K562 (cell line): ENCODE data around the gene TRIO. TPM values are rescaled to one million over a fixed set of nuclear protein-coding genes. Genes with fewer than 3 reads are reported as not detected.

Source experiments
- ATAC-seq: fragments of 200-7000 bp; cut with Tn5 transposase; 3 replicates; pipeline ENCODE4 v1.9.1; 2020; ENCODE audit warnings: moderate library complexity
- BruUV-seq: library from RNA; stranded (reverse); fragments of 400-500 nt; replicated peaks from 2 replicates; lab custom pipeline; 2021; lab: Mats Ljungman, UMichigan
- CTCF ChIA-PET: fragments of 300-600 bp; formaldehyde crosslinking; extraction: SDS; loops from one replicate; lab custom pipeline; 2021; ENCODE audit warnings: low intra/inter-chr PET ratio; lab: Yijun Ruan, JAX
- POLR2A ChIA-PET: fragments of 300-600, 350-650 bp; sonication (Branson Sonifier 250); formaldehyde crosslinking; extraction: SDS; loops from one replicate; lab custom pipeline; 2021; ENCODE audit warnings: antibody characterized with exemption, inconsistent platforms; lab: Yijun Ruan, JAX
- DNase-seq, 4 experiments: peaks; one replicate each; pipeline versions ENCODE4 v3.0.0 to v3.0.0-alpha.2; 2011 to 2018; ENCODE audit warnings: low spot score in 3 of 4, mixed read lengths in 3 of 4; ENCODE audit errors: extremely low read depth in 1 of 4
- FAIRE-seq: peaks from 2 replicates; lab custom pipeline; 2011; peaks lifted over from hg19 to GRCh38; lab: Jason Lieb, UNC
- H2AFZ ChIP-seq: 2 replicates; pipeline ENCODE4 v1.6.0; 2011; ENCODE audit warnings: low read depth, low read length, control low read depth, inconsistent platforms
- H3K27ac ChIP-seq: fragments of 200-600 bp; 3 replicates; pipeline ENCODE4 v1.8.0; 2011; ENCODE audit warnings: low read depth, mild to moderate bottlenecking, control low read depth, inconsistent platforms, low read length, moderate library complexity, mixed read lengths; ENCODE audit errors: extremely low read depth
- H3K27me3 ChIP-seq, 2 experiments: fragments of 300-600 bp in 1 of 2; 2 replicates in 1 of 2; 3 replicates in 1 of 2; pipeline versions ENCODE4 v1.6.0 to v1.8.0; 2011; ENCODE audit warnings: inconsistent platforms in 2 of 2, low read length in 2 of 2, mild to moderate bottlenecking in 1 of 2, mixed read lengths in 1 of 2, moderate library complexity in 1 of 2; ENCODE audit not compliant: control insufficient read depth in 2 of 2, insufficient read depth in 2 of 2
- H3K36me3 ChIP-seq: fragments of 300-600 bp; 3 replicates; pipeline ENCODE4 v1.8.0; 2011; ENCODE audit warnings: mild to moderate bottlenecking, low read length, inconsistent platforms; ENCODE audit not compliant: control insufficient read depth, insufficient read depth
- H3K4me1 ChIP-seq, 2 experiments: fragments of 200-600 bp in 1 of 2; replicated peaks in 1 of 2; 2 replicates in 1 of 2; 3 replicates in 1 of 2; pipeline versions ENCODE4 v1.5.1 to v1.8.0; 2011; ENCODE audit warnings: inconsistent platforms in 2 of 2, low read length in 2 of 2, mild to moderate bottlenecking in 1 of 2, mixed read lengths in 1 of 2, moderate library complexity in 1 of 2; ENCODE audit not compliant: control insufficient read depth in 2 of 2, insufficient read depth in 2 of 2
- H3K4me2 ChIP-seq: 2 replicates; pipeline ENCODE4 v1.6.1; 2011; ENCODE audit warnings: low read length, control low read depth, inconsistent platforms, mixed read lengths; ENCODE audit not compliant: insufficient read depth
- H3K4me3 ChIP-seq: fragments of 200-600 bp; sonication (generic), shearing (Covaris generic); 2 replicates; pipeline ENCODE4 v1.5.1; 2016; ENCODE audit warnings: control low read depth, inconsistent platforms
- H3K79me2 ChIP-seq: fragments of 200-600 bp; 3 replicates; pipeline ENCODE4 v1.8.0; 2011; ENCODE audit warnings: low read length, inconsistent platforms; ENCODE audit not compliant: control insufficient read depth, insufficient read depth
- H3K9ac ChIP-seq, 2 experiments: 2 replicates each; pipeline versions ENCODE4 v1.6.0 to v1.6.1; 2011; ENCODE audit warnings: low read depth in 2 of 2, low read length in 2 of 2, control low read depth in 1 of 2, inconsistent platforms in 1 of 2, mild to moderate bottlenecking in 1 of 2, mixed read lengths in 1 of 2; ENCODE audit not compliant: insufficient read depth in 1 of 2
- H3K9me1 ChIP-seq: one replicate; pipeline ENCODE4 v1.6.0; 2011; ENCODE audit warnings: inconsistent platforms, mild to moderate bottlenecking, low read length, moderate library complexity; ENCODE audit not compliant: control insufficient read depth, insufficient read depth
- H3K9me3 ChIP-seq: replicated peaks from 2 replicates; pipeline ENCODE4 v1.5.1; 2011; ENCODE audit warnings: low read depth, low read length, inconsistent platforms; ENCODE audit not compliant: control insufficient read depth, insufficient read depth
- H4K20me1 ChIP-seq: replicated peaks from 2 replicates; pipeline ENCODE4 v1.6.1; 2011; ENCODE audit warnings: low read length, inconsistent platforms, mixed read lengths; ENCODE audit not compliant: control insufficient read depth, insufficient read depth
- CBX2 ChIP-seq: fragments of 200-600 bp; sonication (generic); IDR thresholded peaks from one replicate; pipeline ENCODE4 v1.6.1; 2012; ENCODE audit warnings: mild to moderate bottlenecking, low read length, inconsistent platforms; ENCODE audit not compliant: insufficient read depth, poor library complexity, severe bottlenecking
- CREBBP ChIP-seq: IDR thresholded peaks from one replicate; pipeline ENCODE4 v1.6.1; 2012; ENCODE audit warnings: low read depth, mild to moderate bottlenecking, control low read depth, inconsistent platforms, low read length
- HDAC6 ChIP-seq: IDR thresholded peaks from 2 replicates; pipeline ENCODE4 v1.6.1; 2012; ENCODE audit warnings: low read depth, mild to moderate bottlenecking, control low read depth, inconsistent platforms, low read length, moderate library complexity
- HMG20A ChIP-seq: fragments of 450-650 bp; formaldehyde crosslinking; conservative IDR thresholded peaks from 2 replicates; pipeline ENCODE4 v1.4.0; 2020; ENCODE audit warnings: mild to moderate bottlenecking, mixed read lengths
- PTRF ChIP-seq: fragments of 450-650 bp; IDR thresholded peaks from 2 replicates; pipeline ENCODE4 v1.6.1; 2016; ENCODE audit warnings: mild to moderate bottlenecking, missing genetic modification characterization, missing compliant biosample characterization
- RFX1 ChIP-seq: fragments of 450-650 bp; IDR thresholded peaks from 2 replicates; pipeline ENCODE4 v1.6.1; 2016; ENCODE audit warnings: mild to moderate bottlenecking, moderate library complexity
- RUNX1 ChIP-seq: sonication (generic); IDR thresholded peaks from 2 replicates; pipeline ENCODE4 v1.6.1; 2016; ENCODE audit warnings: antibody characterized with exemption, low read depth
- U2AF2 ChIP-seq: fragments of 200-400 bp; formaldehyde crosslinking; optimal IDR thresholded peaks from 2 replicates; pipeline ENCODE3; 2017; ENCODE audit warnings: low read depth, mild to moderate bottlenecking, low read length
- ZC3H11A ChIP-seq: IDR thresholded peaks from 2 replicates; pipeline ENCODE4 v1.6.1; 2012; ENCODE audit warnings: low read depth, low read length, improper control_type of control experiment
- ZNF3 ChIP-seq: fragments of 250-450 bp; sonication (Bioruptor Pico); IDR thresholded peaks from 2 replicates; pipeline ENCODE4 v1.5.0; 2021; ENCODE audit warnings: mild to moderate bottlenecking, moderate library complexity
- ZNF324 ChIP-seq: fragments of 250-450 bp; sonication (Bioruptor Pico); IDR thresholded peaks from 2 replicates; pipeline ENCODE4 v1.4.0; 2020; ENCODE audit warnings: mild to moderate bottlenecking
- ZNF395 ChIP-seq: fragments of 200-800 bp; sonication (Bioruptor generic); IDR thresholded peaks from 2 replicates; pipeline ENCODE4 v1.6.1; 2017; ENCODE audit warnings: missing genetic modification characterization, missing compliant biosample characterization
- ZNF445 ChIP-seq: fragments of 250-450 bp; sonication (Bioruptor Pico); IDR thresholded peaks from 2 replicates; pipeline ENCODE4 v1.4.0; 2020; ENCODE audit warnings: low read depth, mild to moderate bottlenecking, moderate library complexity
- WGBS: fragments of 100-300 bp; shearing (Covaris generic); methylation state at CpG from one replicate; pipeline ENCODE4 v1.1.6; 2016; ENCODE audit warnings: low coverage, mixed read lengths; ENCODE audit not compliant: insufficient coverage; ENCODE audit errors: missing lambda C conversion rate; 5-methylcytosine and 5-hydroxymethylcytosine counted together
- in situ Hi-C: fragments of 300-500 bp; cut with MboI; formaldehyde crosslinking; loops from 4 replicates; pipeline ENCODE4 v1.15.0; 2018; ENCODE audit warnings: inconsistent platforms, mixed read lengths
- intact Hi-C: fragments of 100-400 bp; cut with micrococcal nuclease; formaldehyde crosslinking; loops from 2 replicates; pipeline ENCODE4 v1.14.2; 2022
- polyA plus RNA-seq, 8 experiments: library from polyadenylated mRNA; depleted of rRNA in 4 of 8; stranded (reverse) in 5 of 8; unstranded in 3 of 8; fragments of >200 nt; fragmentation: Nextera tagmentation in 2 of 8; fragmentation: Illumina TruSeq in 1 of 8; extraction: Ambion mirVana in 2 of 8; extraction: Trizol in 1 of 8; gene quantifications; 2 replicates each; pipeline versions ENCODE4 v1.2.1 to v1.2.3, GENCODE V29; 2011 to 2014; ENCODE audit warnings: inconsistent platforms in 1 of 8, missing spikeins in 1 of 8
- total RNA-seq, 7 experiments: library from RNA; depleted of rRNA in 6 of 7; stranded (reverse); fragments of >200 nt in 6 of 7; fragmentation: Illumina TruSeq in 2 of 7; extraction: Trizol in 2 of 7; gene quantifications; 2 replicates each; pipeline versions ENCODE4 v1.2.1 to v1.2.3, GENCODE V29; 2011 to 2021; ENCODE audit warnings: low replicate concordance in 1 of 7
- TF ChIP-seq, protein P1 (sequence below): sonication (generic); formaldehyde crosslinking; IDR thresholded peaks from 2 replicates; pipeline ENCODE4 v1.8.0; 2022; ENCODE audit warnings: mild to moderate bottlenecking, missing genetic modification reagents, borderline replicate concordance

TRIO gene
- total and polyA plus RNA-seq, 9 of the 15 experiments (the other 6 are each of a cell fraction or from before 2014, with no cell fraction given): 0.24 to 5.0 (median 1.1) TPM

DNA sequence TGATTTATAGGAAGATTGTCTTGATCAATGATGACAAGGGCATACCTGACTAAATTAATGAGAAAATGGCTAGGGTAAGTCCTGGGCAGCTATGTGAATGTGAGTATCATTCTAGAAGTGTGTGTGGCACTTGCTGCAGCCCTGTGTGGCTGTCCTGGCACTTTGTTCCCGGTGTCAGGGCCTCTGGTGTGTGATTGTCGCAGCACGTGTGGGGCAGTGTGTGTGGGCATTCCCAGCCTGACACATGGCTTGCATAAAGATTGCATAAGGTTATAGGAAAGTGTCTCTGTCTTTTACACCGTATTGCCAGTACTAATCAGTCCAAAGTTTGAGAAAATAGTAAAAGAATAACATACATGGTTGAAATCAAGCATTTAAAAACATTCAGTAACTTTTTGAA is 74.4 kb downstream of the TRIO start:
- no TSS peak for BruUV-seq
- H3K4me2 ChIP-seq: no peak overlapping the region
- no peaks in the 10 kb centered on the region for H4K20me1 ChIP-seq
- H3K9me3 ChIP-seq: no peaks in the 10 kb centered on the region
- H3K79me2 ChIP-seq: no peaks in the 10 kb centered on the region
- intact Hi-C loops: no loop called here
- H3K27me3 ChIP-seq: peaks cover 17 to 20% of the 10 kb centered on the region in 2 experiments
- 0% methylated on average over 4 of the region's 4 CpGs for WGBS
- no peak for FAIRE-seq
- in situ Hi-C loops: no loop called here
- ChIA-PET POLR2A (no interaction called here), CTCF (no interaction called here)
- H3K36me3 ChIP-seq: no peaks in the 10 kb centered on the region
- TF ChIP-seq HDAC6 (no peak), ZNF395 (CRISPR knock-in tag) (no peak), RFX1 (no peak), PTRF (no peak), CBX2 (no peak), ZNF3 (no peak), ZNF324 (CRISPR knock-in tag) (no peak), U2AF2 (no peak), RUNX1 (no peak), CREBBP (no peak), ZNF445 (CRISPR knock-in tag) (no peak), ZC3H11A (no peak), HMG20A (CRISPR knock-in tag) (no peak)
- TF ChIP-seq, protein P1, sequence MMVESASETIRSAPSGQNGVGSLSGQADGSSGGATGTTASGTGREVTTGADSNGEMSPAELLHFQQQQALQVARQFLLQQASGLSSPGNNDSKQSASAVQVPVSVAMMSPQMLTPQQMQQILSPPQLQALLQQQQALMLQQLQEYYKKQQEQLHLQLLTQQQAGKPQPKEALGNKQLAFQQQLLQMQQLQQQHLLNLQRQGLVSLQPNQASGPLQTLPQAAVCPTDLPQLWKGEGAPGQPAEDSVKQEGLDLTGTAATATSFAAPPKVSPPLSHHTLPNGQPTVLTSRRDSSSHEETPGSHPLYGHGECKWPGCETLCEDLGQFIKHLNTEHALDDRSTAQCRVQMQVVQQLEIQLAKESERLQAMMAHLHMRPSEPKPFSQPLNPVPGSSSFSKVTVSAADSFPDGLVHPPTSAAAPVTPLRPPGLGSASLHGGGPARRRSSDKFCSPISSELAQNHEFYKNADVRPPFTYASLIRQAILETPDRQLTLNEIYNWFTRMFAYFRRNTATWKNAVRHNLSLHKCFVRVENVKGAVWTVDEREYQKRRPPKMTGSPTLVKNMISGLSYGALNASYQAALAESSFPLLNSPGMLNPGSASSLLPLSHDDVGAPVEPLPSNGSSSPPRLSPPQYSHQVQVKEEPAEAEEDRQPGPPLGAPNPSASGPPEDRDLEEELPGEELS: no peak
- H2AFZ ChIP-seq: no peak overlapping the region
- no peaks in the 10 kb centered on the region for H3K4me1 ChIP-seq
- ATAC-seq: no peak
- no peak overlapping the region for H3K9ac ChIP-seq
- H3K27ac ChIP-seq: no peak overlapping the region
- DNase-seq: no peak
- no peaks in the 10 kb centered on the region for H3K9me1 ChIP-seq
- H3K4me3 ChIP-seq: no peak overlapping the region
